ENCODE measurements around the gene CCDC9B.
A peak's percentile ranks its signal among the peaks of the same experiment; 100 is the strongest.

CCDC9B gene

GRCh38 chr15:40327457-40327856 lies 13.3 kb downstream of the CCDC9B start:
- no peak for DNase-seq

- DNase-seq: no peak
Observed at GRCh38 chr15:40325700-40326099, 15.0 kb downstream of the CCDC9B start.

GRCh38 chr15:40325188-40325587 lies 15.6 kb downstream of the CCDC9B start:
- DNase-seq: no peak

- peak; percentile 18 for DNase-seq
Observed at GRCh38 chr15:40323953-40324937, 16.5 kb downstream of the CCDC9B start.

GRCh38 chr15:40323239-40323952 lies 17.3 kb downstream of the CCDC9B start, which contains the start of gene INAFM2:
INAFM2 (plus strand) TSS chr15:40323692; CDS start chr15:40324056, 364 bp downstream.
- DNase-seq: peak; percentile 91

GRCh38 chr15:40322531-40323238 lies 18.1 kb downstream of the CCDC9B start:
- no peak for DNase-seq

GRCh38 chr15:40320931-40321371 lies 19.8 kb downstream of the CCDC9B start:
- DNase-seq: peak; percentile 80

- DNase-seq: no peak
Observed at GRCh38 chr15:40320409-40320808, 20.3 kb downstream of the CCDC9B start.

- no peak for DNase-seq
Observed at GRCh38 chr15:40317580-40317979, 23.2 kb downstream of the CCDC9B start.

GRCh38 chr15:40316931-40317330 lies 23.8 kb downstream of the CCDC9B start:
- no peak for DNase-seq

- no peak for DNase-seq
Observed at GRCh38 chr15:40314723-40315276, 25.9 kb downstream of the CCDC9B start.

- DNase-seq: no peak
Observed at GRCh38 chr15:40313531-40314398, 27.0 kb downstream of the CCDC9B start.

- no peak for DNase-seq
Observed at GRCh38 chr15:40312370-40313158, 28.2 kb downstream of the CCDC9B start.

- DNase-seq: no peak
Observed at GRCh38 chr15:40310993-40311392, 29.7 kb downstream of the CCDC9B start.

GRCh38 chr15:40310001-40310959 lies 30.5 kb downstream of the CCDC9B start:
- DNase-seq: peak; percentile 73

- DNase-seq: no peak
Observed at GRCh38 chr15:40309344-40309862, 31.3 kb downstream of the CCDC9B start.

- DNase-seq: peak; percentile 69
Observed at GRCh38 chr15:40307421-40308211, 33.1 kb downstream of the CCDC9B start, which contains the start of gene PLCB2. PLCB2 (minus strand) TSS chr15:40307935; CDS start chr15:40307672, 263 bp downstream.

GRCh38 chr15:40306908-40307307 lies 33.8 kb downstream of the CCDC9B start:
- DNase-seq: peak; percentile 18

Data from activated CD4-positive, alpha-beta T cell treated with anti-CD3 and anti-CD28 coated beads, Interleukin-2, Interleukin-6, amounts not matched to agents 100 ng/mL and 50 ng/mL, durations not matched to agents 16 hours and 8 hours (primary cell).